Activated naive CD4-positive, alpha-beta T cell treated with anti-CD3 and anti-CD28 coated beads, Interleukin-2, amount 50 U/mL, for 72 hours (primary cell): Measurements from ENCODE around the gene WIZ. TPM values are rescaled to one million over a fixed set of nuclear protein-coding genes. Genes with fewer than 3 reads are reported as not detected.

ENCODE experiments used
- ATAC-seq, 2 donors: fragments of 150-1000 bp; cut with Tn5 transposase; 2 replicates each; pipeline ENCODE4 v1.10.0; 2021; ENCODE audit warnings: mild to moderate bottlenecking in 2 of 2, moderate library complexity in 2 of 2
- DNase-seq, 2 donors: peaks; one replicate each; pipeline ENCODE4 v3.0.0; 2021 to 2022; ENCODE audit warnings: low spot score in 2 of 2
- H3K27ac Mint-ChIP-seq, 2 donors: one replicate each; pipeline ENCODE4 v1.8.0; 2022; ENCODE audit warnings: mild to moderate bottlenecking in 2 of 2, mixed read lengths in 2 of 2
- H3K36me3 Mint-ChIP-seq, 2 donors: one replicate each; pipeline ENCODE4 v1.8.0; 2022; ENCODE audit warnings: mixed read lengths in 2 of 2
- H3K9me3 Mint-ChIP-seq, 2 donors: one replicate each; pipeline ENCODE4 v1.8.0; 2022; ENCODE audit warnings: mixed read lengths in 2 of 2
- total RNA-seq, 2 donors: library from RNA; stranded (reverse); gene quantifications; one replicate each; pipeline ENCODE4 v1.2.3, GENCODE V29; 2022

Gene WIZ
- total RNA-seq, 2 donors from 2014 or later, result 18.4 to 19.8 TPM

GRCh38 chr19:15428956-15429824 is 20.6 kb downstream of the WIZ start:
- no peaks in the 10 kb centered on the region for H3K9me3 Mint-ChIP-seq
- no peak for ATAC-seq
- DNase-seq, result no peak
- peaks cover 27 to 29% of the 10 kb centered on the region in 2 donors for H3K36me3 Mint-ChIP-seq
- no peak overlapping the region for H3K27ac Mint-ChIP-seq

- no peaks in the 10 kb centered on the region for H3K9me3 Mint-ChIP-seq
- H3K27ac Mint-ChIP-seq, result no peak overlapping the region
- peaks cover 29 to 37% of the 10 kb centered on the region in 2 donors for H3K36me3 Mint-ChIP-seq
- DNase-seq (no peak), ATAC-seq (no peak)
Measured at GRCh38 chr19:15427991-15428471, 21.7 kb downstream of the WIZ start.

- ATAC-seq (no peak), DNase-seq (no peak)
- Mint-ChIP-seq H3K36me3 (peaks cover 32 to 44% of the 10 kb centered on the region in 2 donors), H3K9me3 (no peaks in the 10 kb centered on the region), H3K27ac (peak overlapping the region in 1 of 2 donors; percentile 22)
Measured at GRCh38 chr19:15427350-15427700, 22.4 kb downstream of the WIZ start.

GRCh38 chr19:15426485-15427349 is 23.0 kb downstream of the WIZ start:
- Mint-ChIP-seq H3K36me3 (peaks cover 28 to 46% of the 10 kb centered on the region in 2 donors), H3K9me3 (no peaks in the 10 kb centered on the region), H3K27ac (peak overlapping the region in 1 of 2 donors; percentile 22)
- DNase-seq, result no peak
- ATAC-seq, result no peak

- peaks cover 21 to 40% of the 10 kb centered on the region in 2 donors for H3K36me3 Mint-ChIP-seq
- ATAC-seq (no peak), DNase-seq (no peak)
- H3K9me3 Mint-ChIP-seq, result no peaks in the 10 kb centered on the region
- no peak overlapping the region for H3K27ac Mint-ChIP-seq
Measured at GRCh38 chr19:15425321-15425950, 24.3 kb downstream of the WIZ start.

- Mint-ChIP-seq H3K27ac (no peak overlapping the region), H3K36me3 (peaks cover 21 to 40% of the 10 kb centered on the region in 2 donors), H3K9me3 (no peaks in the 10 kb centered on the region)
- DNase-seq (no peak), ATAC-seq (no peak)
Measured at GRCh38 chr19:15424692-15425272, 25.0 kb downstream of the WIZ start.

GRCh38 chr19:15424121-15424520 is 25.6 kb downstream of the WIZ start:
- Mint-ChIP-seq H3K9me3 (no peaks in the 10 kb centered on the region), H3K36me3 (peaks cover 21 to 40% of the 10 kb centered on the region in 2 donors), H3K27ac (no peak overlapping the region)
- DNase-seq, result no peak
- no peak for ATAC-seq

GRCh38 chr19:15423130-15423529 is 26.6 kb downstream of the WIZ start:
- no peaks in the 10 kb centered on the region for H3K9me3 Mint-ChIP-seq
- ATAC-seq (no peak), DNase-seq (no peak)
- H3K27ac Mint-ChIP-seq, result peak overlapping the region in 1 of 2 donors; percentile 63
- peaks cover 30 to 49% of the 10 kb centered on the region in 2 donors for H3K36me3 Mint-ChIP-seq

GRCh38 chr19:15422296-15423075 is 27.3 kb downstream of the WIZ start:
- Mint-ChIP-seq H3K36me3 (peaks cover 34 to 53% of the 10 kb centered on the region in 2 donors), H3K9me3 (no peaks in the 10 kb centered on the region), H3K27ac (peak overlapping the region in 1 of 2 donors; percentile 67)
- DNase-seq (no peak), ATAC-seq (no peak)

GRCh38 chr19:15421721-15422260 is 28.0 kb downstream of the WIZ start:
- Mint-ChIP-seq H3K27ac (no peak overlapping the region), H3K9me3 (no peaks in the 10 kb centered on the region), H3K36me3 (peaks cover 34 to 48% of the 10 kb centered on the region in 2 donors)
- ATAC-seq (no peak), DNase-seq (no peak)

GRCh38 chr19:15421136-15421695 is 28.5 kb downstream of the WIZ start:
- H3K36me3 Mint-ChIP-seq, result peaks cover 31 to 48% of the 10 kb centered on the region in 2 donors
- H3K9me3 Mint-ChIP-seq, result no peaks in the 10 kb centered on the region
- no peak for ATAC-seq
- no peak for DNase-seq
- H3K27ac Mint-ChIP-seq, result no peak overlapping the region

- DNase-seq (no peak), ATAC-seq (no peak)
- Mint-ChIP-seq H3K27ac (peak overlapping the region; percentile 72 to 94), H3K9me3 (no peaks in the 10 kb centered on the region), H3K36me3 (peaks cover 27 to 51% of the 10 kb centered on the region in 2 donors)
Measured at GRCh38 chr19:15419413-15420025, 30.2 kb downstream of the WIZ start.

- ATAC-seq (peak; percentile 96 to 97), DNase-seq (peak; percentile 98 to 99)
- H3K9me3 Mint-ChIP-seq, result no peaks in the 10 kb centered on the region
- H3K27ac Mint-ChIP-seq, result peak within 1 kb of the TSS; percentile 94 to 99
- peaks cover 26 to 50% of the 10 kb centered on the region in 2 donors for H3K36me3 Mint-ChIP-seq
Measured at GRCh38 chr19:15418579-15419412, 31.0 kb downstream of the WIZ start, which contains the start of gene AKAP8L. Gene AKAP8L (minus strand): TSS chr19:15418988. CDS start chr19:15418923, 65 bp downstream.

- DNase-seq, result no peak
- Mint-ChIP-seq H3K27ac (peak overlapping the region; percentile 94 to 99), H3K36me3 (peaks cover 20 to 44% of the 10 kb centered on the region in 2 donors), H3K9me3 (no peaks in the 10 kb centered on the region)
- no peak for ATAC-seq
Measured at GRCh38 chr19:15418231-15418578, 31.6 kb downstream of the WIZ start.
